ENCODE measurements around the gene ERC2. TPM values are rescaled to one million over a fixed set of nuclear protein-coding genes. Genes with fewer than 3 reads are reported as not detected.

ERC2 gene
- total RNA-seq, 1 donor, result 0.36 TPM

DNA sequence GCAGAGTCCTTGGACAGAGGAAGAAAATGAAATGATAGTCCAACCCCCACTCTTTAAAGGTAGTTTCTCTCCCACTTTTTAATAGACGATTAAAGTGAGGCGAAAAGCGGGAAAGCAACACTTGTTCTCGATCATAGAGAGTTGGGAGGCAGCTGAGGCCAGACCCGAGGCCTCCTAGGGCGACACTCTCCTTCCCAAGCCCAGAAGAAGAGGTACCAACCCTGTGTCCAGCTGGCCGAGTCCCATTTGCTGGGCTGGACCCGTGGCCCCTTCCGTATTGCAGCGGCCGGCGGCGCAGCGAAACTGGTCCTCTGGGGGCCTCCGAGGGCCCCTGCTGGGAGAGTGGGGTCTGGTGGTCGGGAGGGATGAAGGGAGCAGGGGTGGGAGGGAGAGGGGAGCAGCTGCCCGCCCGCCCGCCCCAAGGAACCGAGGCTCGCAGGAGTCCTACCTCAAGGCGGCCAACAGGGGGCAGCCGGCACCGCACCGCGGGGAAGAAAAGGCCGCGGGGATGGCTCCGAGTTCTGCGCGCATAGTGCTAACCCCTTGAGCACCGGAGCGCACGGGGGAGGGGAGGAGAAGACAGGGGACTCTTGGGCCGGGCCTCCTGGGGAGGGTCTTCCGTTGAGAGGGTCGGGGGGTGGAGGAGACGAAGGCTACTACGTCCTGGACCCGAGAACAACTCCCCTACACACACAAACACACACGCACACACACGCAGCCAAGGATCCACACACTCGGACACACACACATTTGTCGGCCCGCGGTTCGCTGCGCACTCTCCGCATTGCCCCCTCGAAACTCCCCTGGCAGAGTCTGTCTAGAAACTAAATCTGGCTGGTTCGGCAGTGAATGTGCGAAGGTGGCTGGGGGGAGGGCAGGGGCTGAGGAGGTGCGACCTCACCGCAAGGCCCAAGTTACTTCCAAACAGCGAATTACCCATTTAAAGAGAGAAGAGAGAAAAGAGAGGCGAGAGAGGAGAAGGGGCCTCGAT is 983.2 kb downstream of the ERC2 start:
- no peaks in the 10 kb centered on the region for H3K27me3 ChIP-seq (ENCODE audit: insufficient read depth, low read length)
- H3K27ac ChIP-seq (ENCODE audit: low read depth, low read length), result peak overlapping the region; percentile 98
- H3K4me1 ChIP-seq (ENCODE audit: insufficient read depth, low read length), result peaks cover 33% of the 10 kb centered on the region
- H4K20me1 ChIP-seq (ENCODE audit: insufficient read depth, low read length), result no peaks in the 10 kb centered on the region
- H3K9me3 ChIP-seq (ENCODE audit: low read depth, low read length), result no peaks in the 10 kb centered on the region
- DNase-seq (ENCODE audit: insufficient read length, low spot score, missing footprints), result peak; percentile 98
- peak overlapping the region; percentile 97 for H3K4me3 ChIP-seq (ENCODE audit: insufficient read depth, low read length)
- TF ChIP-seq, protein P1, sequence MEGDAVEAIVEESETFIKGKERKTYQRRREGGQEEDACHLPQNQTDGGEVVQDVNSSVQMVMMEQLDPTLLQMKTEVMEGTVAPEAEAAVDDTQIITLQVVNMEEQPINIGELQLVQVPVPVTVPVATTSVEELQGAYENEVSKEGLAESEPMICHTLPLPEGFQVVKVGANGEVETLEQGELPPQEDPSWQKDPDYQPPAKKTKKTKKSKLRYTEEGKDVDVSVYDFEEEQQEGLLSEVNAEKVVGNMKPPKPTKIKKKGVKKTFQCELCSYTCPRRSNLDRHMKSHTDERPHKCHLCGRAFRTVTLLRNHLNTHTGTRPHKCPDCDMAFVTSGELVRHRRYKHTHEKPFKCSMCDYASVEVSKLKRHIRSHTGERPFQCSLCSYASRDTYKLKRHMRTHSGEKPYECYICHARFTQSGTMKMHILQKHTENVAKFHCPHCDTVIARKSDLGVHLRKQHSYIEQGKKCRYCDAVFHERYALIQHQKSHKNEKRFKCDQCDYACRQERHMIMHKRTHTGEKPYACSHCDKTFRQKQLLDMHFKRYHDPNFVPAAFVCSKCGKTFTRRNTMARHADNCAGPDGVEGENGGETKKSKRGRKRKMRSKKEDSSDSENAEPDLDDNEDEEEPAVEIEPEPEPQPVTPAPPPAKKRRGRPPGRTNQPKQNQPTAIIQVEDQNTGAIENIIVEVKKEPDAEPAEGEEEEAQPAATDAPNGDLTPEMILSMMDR (IDR thresholded peaks at IDR 0.05; ENCODE audit: extremely low read depth, low read depth, low read length), result peak; percentile 50
- peaks cover 81% of the 10 kb centered on the region for H3K79me2 ChIP-seq (ENCODE audit: insufficient read depth, low read length)
- H2AFZ ChIP-seq (ENCODE audit: low read length), result peak overlapping the region; percentile 79
- H3K36me3 ChIP-seq (ENCODE audit: insufficient read depth, low read length), result peaks cover 22% of the 10 kb centered on the region
- peak overlapping the region; percentile 97 for H3K4me2 ChIP-seq (ENCODE audit: insufficient read depth, low read length)

DNA sequence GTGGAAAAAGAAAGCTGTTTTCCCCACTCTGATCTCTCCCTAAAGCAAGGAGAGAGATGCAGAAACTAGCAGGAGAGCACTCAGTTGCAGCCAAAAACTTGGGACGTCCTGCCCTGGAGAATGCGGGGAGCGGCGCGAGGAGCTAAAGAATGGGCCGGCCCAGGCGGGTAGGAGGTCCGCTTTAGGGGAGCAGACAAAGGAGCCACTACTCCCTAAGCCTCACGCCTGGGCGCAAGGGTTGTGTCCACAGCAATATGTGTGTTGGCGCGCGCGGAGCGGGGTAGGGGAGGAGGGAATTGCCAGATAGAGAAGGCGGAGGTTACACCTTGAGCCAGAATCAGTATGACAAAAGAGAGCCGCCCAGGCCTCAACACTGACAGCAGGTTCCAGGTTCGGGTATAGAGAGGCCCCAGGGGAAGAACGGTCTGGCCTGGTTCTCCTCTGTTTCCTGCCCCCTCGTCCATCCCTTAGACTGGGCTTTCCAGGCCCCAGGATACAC is 984.0 kb downstream of the ERC2 start:
- Histone ChIP-seq H4K20me1 (ENCODE audit: insufficient read depth, low read length) (no peaks in the 10 kb centered on the region), H3K4me1 (ENCODE audit: insufficient read depth, low read length) (peaks cover 33% of the 10 kb centered on the region), H3K79me2 (ENCODE audit: insufficient read depth, low read length) (peaks cover 90% of the 10 kb centered on the region), H2AFZ (ENCODE audit: low read length) (peak overlapping the region; percentile 67), H3K36me3 (ENCODE audit: insufficient read depth, low read length) (peaks cover 30% of the 10 kb centered on the region), H3K27me3 (ENCODE audit: insufficient read depth, low read length) (no peaks in the 10 kb centered on the region), H3K4me2 (ENCODE audit: insufficient read depth, low read length) (peak overlapping the region; percentile 97), H3K9me3 (ENCODE audit: low read depth, low read length) (no peaks in the 10 kb centered on the region), H3K4me3 (ENCODE audit: insufficient read depth, low read length) (peak overlapping the region; percentile 97), H3K27ac (ENCODE audit: low read depth, low read length) (peak overlapping the region; percentile 98)
- DNase-seq (ENCODE audit: insufficient read length, low spot score, missing footprints), result no peak
- TF ChIP-seq, protein P1 (IDR thresholded peaks at IDR 0.05; ENCODE audit: extremely low read depth, low read depth, low read length), result no peak

DNA sequence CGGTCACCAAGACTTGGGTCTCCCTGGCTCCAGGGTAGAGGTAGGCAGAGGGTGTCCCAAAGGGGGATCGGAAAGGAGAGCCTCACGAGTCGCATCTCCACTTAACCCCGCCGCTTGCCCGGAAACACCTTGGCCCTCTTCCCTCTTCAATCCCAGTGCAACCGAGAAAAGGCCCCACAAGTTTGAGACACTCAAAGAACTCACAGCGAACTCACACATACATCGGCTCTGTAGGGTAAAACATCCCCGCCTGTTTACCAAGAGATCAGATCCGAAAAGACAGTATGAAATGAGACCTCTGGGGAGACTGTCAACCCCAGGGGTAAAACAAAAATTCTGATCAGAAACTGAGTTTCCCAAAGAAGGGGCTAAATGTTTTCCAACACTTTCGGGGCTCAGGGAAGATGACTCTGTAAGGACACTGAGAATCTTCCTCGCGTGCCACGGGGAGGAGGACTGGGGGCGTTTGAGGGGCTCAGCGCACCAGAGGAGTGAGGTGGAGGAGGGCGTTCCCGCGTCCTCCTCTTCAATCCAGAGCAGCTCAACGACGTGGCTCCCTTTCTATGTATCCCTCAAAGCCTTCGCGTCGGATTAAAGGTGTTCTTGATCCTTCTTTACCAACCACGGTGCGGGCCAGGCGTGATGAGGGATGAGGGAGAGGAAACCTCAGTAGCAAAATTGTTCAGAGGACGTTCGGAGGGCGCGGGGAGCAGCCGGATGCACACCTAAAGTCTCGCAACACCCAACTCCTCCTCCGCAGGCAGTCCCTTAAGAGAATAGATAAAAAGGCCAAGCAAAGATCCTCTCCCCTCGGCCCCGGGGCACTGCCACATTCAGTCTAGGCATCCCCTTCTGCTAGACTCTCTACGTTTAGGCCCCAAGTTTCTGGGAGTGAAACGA is 984.8 kb downstream of the ERC2 start:
- Histone ChIP-seq H3K27me3 (ENCODE audit: insufficient read depth, low read length) (no peaks in the 10 kb centered on the region), H4K20me1 (ENCODE audit: insufficient read depth, low read length) (no peaks in the 10 kb centered on the region), H3K4me3 (ENCODE audit: insufficient read depth, low read length) (peak overlapping the region; percentile 72), H3K36me3 (ENCODE audit: insufficient read depth, low read length) (peaks cover 37% of the 10 kb centered on the region), H3K9me3 (ENCODE audit: low read depth, low read length) (no peaks in the 10 kb centered on the region), H3K4me2 (ENCODE audit: insufficient read depth, low read length) (peak overlapping the region; percentile 97), H3K27ac (ENCODE audit: low read depth, low read length) (peak overlapping the region; percentile 98), H2AFZ (ENCODE audit: low read length) (no peak overlapping the region), H3K79me2 (ENCODE audit: insufficient read depth, low read length) (peaks cover 94% of the 10 kb centered on the region), H3K4me1 (ENCODE audit: insufficient read depth, low read length) (peaks cover 32% of the 10 kb centered on the region)
- peak; percentile 84 for DNase-seq (ENCODE audit: insufficient read length, low spot score, missing footprints)
- TF ChIP-seq, protein P1 (IDR thresholded peaks at IDR 0.05; ENCODE audit: extremely low read depth, low read depth, low read length), result no peak

All from osteoblast (primary cell).